Measurements from ENCODE around the gene FOXD3. TPM values are rescaled to one million over a fixed set of nuclear protein-coding genes. Genes with fewer than 3 reads are reported as not detected.

The FOXD3 gene
- total RNA-seq, 1 donor from 2014 or later, result 0.39 TPM

GRCh38 chr1:63368131-63368530 is 45.8 kb downstream of the FOXD3 start:
- TF ChIP-seq CTCF (IDR thresholded peaks at IDR 0.05; ENCODE audit: partially characterized antibody, unreplicated experiment), result no peak
- Mint-ChIP-seq H3K4me1 (ENCODE audit: low read depth, unreplicated experiment) (peaks cover 2% of the 10 kb centered on the region), H3K36me3 (ENCODE audit: unreplicated experiment) (peaks cover 9% of the 10 kb centered on the region), H3K27me3 (ENCODE audit: unreplicated experiment) (peaks cover 7% of the 10 kb centered on the region), H3K4me3 (ENCODE audit: unreplicated experiment) (peak overlapping the region; percentile 97), H3K9me3 (ENCODE audit: unreplicated experiment) (peaks cover 3% of the 10 kb centered on the region), H3K27ac (ENCODE audit: unreplicated experiment) (peak overlapping the region; percentile 75)
- no peak for DNase-seq

Small RNA genes lying within 50 kb of the gene (microRNA-seq; reads per million reads assigned to microRNA genes)
- not detected for gene MIR6068 (ENCODE audit: unreplicated experiment)

Other genes starting within 250 kb of the FOXD3 start
- gene ALG6, start 45.1 kb downstream of the FOXD3 start, total RNA-seq (ENCODE audit: unreplicated experiment), result 8.4 TPM
- 12.7 TPM for gene ITGB3BP, start 200.7 kb downstream of the FOXD3 start, total RNA-seq (ENCODE audit: unreplicated experiment)
- gene EFCAB7, start 201.0 kb downstream of the FOXD3 start, total RNA-seq (ENCODE audit: unreplicated experiment), result 6.6 TPM